ENCODE results near the gene MXD3. TPM values are rescaled to one million over a fixed set of nuclear protein-coding genes. Genes with fewer than 3 reads are reported as not detected.

Gene MXD3
- total RNA-seq, 4 donors from 2014 or later = 2.0 to 11.7 (median 7.8) TPM

DNA sequence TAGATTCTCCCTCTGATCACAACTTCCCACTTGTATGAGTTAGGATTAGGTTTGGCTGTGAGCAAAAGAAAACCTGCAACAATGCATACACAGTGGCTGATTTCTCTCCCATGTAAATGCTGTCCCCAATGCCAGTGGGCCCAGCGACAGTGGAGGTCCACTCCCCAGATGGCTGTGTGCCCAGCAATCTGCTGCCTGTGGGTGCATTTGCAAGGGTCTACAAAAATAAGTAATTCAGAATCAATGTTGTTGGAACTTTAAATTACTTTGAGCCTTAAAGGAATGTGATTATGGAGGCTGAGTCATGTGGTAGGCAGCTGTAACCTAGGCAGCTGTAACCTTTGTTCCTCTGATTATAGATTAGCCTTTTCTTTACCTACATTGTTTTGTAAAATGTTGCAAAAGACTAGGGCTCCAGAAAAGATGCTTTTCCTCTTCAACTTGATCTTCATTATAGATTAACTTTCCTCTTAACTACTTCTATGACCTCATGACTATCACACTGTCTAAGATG lies 14.2 kb upstream of the MXD3 start:
- Histone ChIP-seq H3K4me1 (no peaks in the 10 kb centered on the region), H3K9me3 (no peaks in the 10 kb centered on the region), H3K4me3 (replicated peaks in 1 of 3) (no peak overlapping the region), H3K27ac (no peak overlapping the region), H3K36me3 (peaks cover under 1 to 10% of the 10 kb centered on the region in 2 donors), H3K27me3 (no peaks in the 10 kb centered on the region)
- TF ChIP-seq CTCF (IDR thresholded peaks at IDR 0.05) (no peak), POLR2A (IDR thresholded peaks at IDR 0.05) (no peak)
- no peak for DNase-seq
- intact Hi-C loops (cut with DNase I) = no loop called here
- 83 to 94% methylated on average over 1 of the region's 1 CpG for WGBS, 2 donors

- 85% methylated on average over 7 of the region's 7 CpGs for WGBS, 2 donors
- Histone ChIP-seq H3K4me1 (no peaks in the 10 kb centered on the region), H3K36me3 (no peaks in the 10 kb centered on the region), H3K27ac (no peak overlapping the region), H3K9me3 (no peaks in the 10 kb centered on the region), H3K4me3 (replicated peaks in 1 of 3) (no peak overlapping the region), H3K27me3 (no peaks in the 10 kb centered on the region)
- intact Hi-C loops (cut with DNase I) = no loop called here
- TF ChIP-seq CTCF (IDR thresholded peaks at IDR 0.05) = no peak
- no peak for TF ChIP-seq POLR2A (IDR thresholded peaks at IDR 0.05)
- no peak for DNase-seq
Measured at GRCh38 chr5:177320879-177321278, 9.2 kb upstream of the MXD3 start.

- Histone ChIP-seq H3K36me3 (no peaks in the 10 kb centered on the region), H3K27ac (no peak overlapping the region), H3K27me3 (no peaks in the 10 kb centered on the region), H3K4me1 (no peaks in the 10 kb centered on the region), H3K4me3 (replicated peaks in 1 of 3) (no peak overlapping the region), H3K9me3 (no peaks in the 10 kb centered on the region)
- intact Hi-C loops (cut with DNase I) = loop anchor here (5.0 kb wide), 2 partner anchors 137 to 182 kb away; no protein-coding TSS in a partner anchor
- TF ChIP-seq POLR2A (IDR thresholded peaks at IDR 0.05) (no peak), CTCF (IDR thresholded peaks at IDR 0.05) (no peak)
- WGBS, 2 donors = 95 to 96% methylated on average over 9 to 14 of the region's 14 CpGs
- DNase-seq = no peak
Measured at GRCh38 chr5:177319913-177320588, 8.4 kb upstream of the MXD3 start.

DNA sequence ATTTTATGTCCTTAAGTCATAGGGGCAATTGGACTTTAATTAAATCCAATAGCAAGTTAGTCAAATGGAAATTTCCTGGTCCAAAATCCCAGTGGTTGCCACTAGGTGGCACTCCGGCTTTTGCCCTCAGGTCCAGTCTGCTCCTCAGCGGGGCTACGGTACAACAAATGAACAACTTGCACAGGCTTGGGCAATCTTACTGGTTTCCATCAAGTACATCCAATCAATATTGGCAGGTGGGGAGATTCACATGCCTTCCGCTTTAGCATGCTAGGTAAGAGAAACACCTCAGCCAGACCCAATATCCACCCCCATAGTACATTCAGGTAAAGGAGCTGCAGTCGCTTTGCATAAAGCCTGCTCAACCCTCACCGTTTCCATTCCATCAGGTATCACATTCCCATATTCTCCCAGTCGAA lies 6.3 kb upstream of the MXD3 start:
- DNase-seq = peak; percentile 81 to 85
- intact Hi-C loops (cut with DNase I) = loop anchor here (5.0 kb wide), 2 partner anchors 139 to 184 kb away; no protein-coding TSS in a partner anchor
- TF ChIP-seq POLR2A (IDR thresholded peaks at IDR 0.05) (no peak), CTCF (IDR thresholded peaks at IDR 0.05) (peak; percentile 74 to 86 (median 83))
- no peaks in the 10 kb centered on the region for H3K9me3 ChIP-seq
- H3K4me1 ChIP-seq = no peaks in the 10 kb centered on the region
- no peak overlapping the region for H3K4me3 ChIP-seq (replicated peaks in 1 of 3)
- no peaks in the 10 kb centered on the region for H3K36me3 ChIP-seq
- WGBS, 2 donors = 33 to 37% methylated on average over 7 of the region's 7 CpGs
- no peaks in the 10 kb centered on the region for H3K27me3 ChIP-seq
- H3K27ac ChIP-seq = no peak overlapping the region

- 83 to 99% methylated on average over 3 of the region's 3 CpGs for WGBS, 2 donors
- intact Hi-C loops (cut with DNase I) = loop anchor here (5.0 kb wide), 2 partner anchors 141 to 186 kb away; no protein-coding TSS in a partner anchor
Measured at GRCh38 chr5:177316005-177316404, 4.3 kb upstream of the MXD3 start.

More at GRCh38 chr5:177316005-177316404, 4.3 kb upstream of the MXD3 start:
- H3K27me3 ChIP-seq = no peaks in the 10 kb centered on the region
- TF ChIP-seq CTCF (IDR thresholded peaks at IDR 0.05) (no peak), POLR2A (IDR thresholded peaks at IDR 0.05) (no peak)
- no peak overlapping the region for H3K4me3 ChIP-seq (replicated peaks in 1 of 3)
- peaks cover 14 to 15% of the 10 kb centered on the region in 2 donors for H3K4me1 ChIP-seq
- no peaks in the 10 kb centered on the region for H3K9me3 ChIP-seq
- no peak for DNase-seq
- H3K36me3 ChIP-seq = no peaks in the 10 kb centered on the region
- no peak overlapping the region for H3K27ac ChIP-seq
